Fibroblast of skin of abdomen (primary cell): Measurements from ENCODE around the gene UMODL1.
"Not testable (repeated sequence)": the region's sequence is repeated elsewhere in the genome, so short reads cannot be mapped to it uniquely, and the experiment has no call there.

Experiments used
- DNase-seq: peaks from one replicate; pipeline ENCODE4 v3.0.0-alpha.2; 2013

Gene UMODL1

GRCh38 chr21:42061195-42061985 is 9.7 kb upstream of the UMODL1 start:
- DNase-seq = no peak

DNA sequence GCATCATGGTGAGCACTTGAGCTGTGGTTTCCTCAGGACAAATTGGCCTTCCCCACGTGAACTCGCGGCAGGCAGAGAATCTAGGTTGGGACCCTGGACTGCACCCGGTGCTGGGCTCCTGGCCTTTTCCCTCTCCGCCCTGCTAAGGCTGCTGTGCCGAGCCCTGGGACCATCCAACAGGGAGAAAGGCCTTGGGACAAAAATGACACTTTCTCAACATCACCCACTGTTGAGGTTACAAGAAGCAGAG is 9.2 kb upstream of the UMODL1 start:
- no peak for DNase-seq

- no peak for DNase-seq
These were observed 8.7 kb upstream of the UMODL1 start for GRCh38 chr21:42062236-42063022.

- no peak for DNase-seq
These were observed 7.9 kb upstream of the UMODL1 start for GRCh38 chr21:42063191-42063570.

DNA sequence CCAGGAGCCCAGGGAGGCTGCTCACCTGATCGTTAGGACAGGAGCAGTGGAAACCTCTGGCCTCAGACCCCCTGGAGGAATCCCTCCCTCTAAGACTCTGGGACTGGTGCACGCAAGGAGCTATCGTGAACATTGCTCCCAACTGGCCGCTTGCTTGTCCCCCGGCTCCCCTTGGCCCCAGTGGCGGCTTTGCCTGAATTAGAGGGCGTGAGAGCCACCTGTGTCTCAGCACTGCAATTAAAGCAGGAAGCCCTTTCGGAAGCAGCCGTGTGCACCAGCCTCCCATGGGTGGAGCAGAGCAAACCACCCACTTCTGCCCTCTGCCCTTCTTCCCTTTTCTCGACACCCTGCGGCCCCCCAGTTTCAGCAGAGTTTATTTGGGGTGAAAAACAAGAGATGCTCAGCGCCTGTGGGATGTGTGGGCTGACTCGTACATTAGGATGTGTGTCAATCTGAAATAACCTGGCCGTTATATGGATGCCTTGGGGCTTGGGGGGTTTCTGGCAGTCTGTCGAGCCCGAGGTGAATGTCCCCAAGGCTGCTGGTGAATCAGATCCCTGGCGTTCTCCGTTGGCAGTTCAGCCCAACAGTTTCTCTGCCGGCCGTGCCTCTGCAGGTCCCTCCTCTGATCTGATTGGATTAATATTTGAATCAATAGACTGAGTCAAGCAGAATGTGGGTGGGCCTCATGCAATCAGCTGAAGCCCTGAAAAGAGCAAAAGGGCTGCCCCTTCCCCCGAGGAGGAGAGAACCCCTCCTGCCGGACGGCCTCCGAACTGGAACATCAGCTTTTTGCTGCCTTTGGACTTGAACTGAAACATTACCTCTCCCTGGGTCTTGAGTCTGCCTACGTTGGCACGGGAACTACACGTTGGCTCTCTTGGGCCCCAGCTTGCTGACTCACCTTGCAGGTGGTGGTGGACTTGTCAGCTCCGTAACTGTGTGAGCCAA is 7.3 kb upstream of the UMODL1 start:
- no peak for DNase-seq

DNA sequence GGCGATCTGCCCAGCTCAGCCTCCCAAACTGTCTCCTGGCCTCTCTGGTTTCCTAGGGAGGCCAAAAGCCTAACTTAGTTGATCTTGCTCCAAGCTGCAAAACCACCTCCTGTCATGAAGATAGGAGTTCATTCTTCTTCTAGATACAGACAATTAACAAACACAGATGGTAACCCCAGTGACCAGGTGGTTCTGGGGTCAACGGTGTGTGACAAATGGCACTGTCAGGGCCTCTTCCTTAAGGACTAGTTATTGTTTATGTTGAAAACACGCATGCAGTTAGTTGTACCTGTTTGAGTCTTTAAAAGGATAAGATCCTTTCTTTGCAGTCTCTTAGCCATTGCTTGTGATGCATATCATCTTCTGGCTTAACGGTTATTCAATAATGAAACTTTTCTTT is 4.6 kb upstream of the UMODL1 start:
- no peak for DNase-seq

- DNase-seq = no peak
These were observed 3.4 kb upstream of the UMODL1 start for GRCh38 chr21:42067531-42068255.

- DNase-seq = no peak
These were observed 2.9 kb upstream of the UMODL1 start for GRCh38 chr21:42068256-42068545.

DNA sequence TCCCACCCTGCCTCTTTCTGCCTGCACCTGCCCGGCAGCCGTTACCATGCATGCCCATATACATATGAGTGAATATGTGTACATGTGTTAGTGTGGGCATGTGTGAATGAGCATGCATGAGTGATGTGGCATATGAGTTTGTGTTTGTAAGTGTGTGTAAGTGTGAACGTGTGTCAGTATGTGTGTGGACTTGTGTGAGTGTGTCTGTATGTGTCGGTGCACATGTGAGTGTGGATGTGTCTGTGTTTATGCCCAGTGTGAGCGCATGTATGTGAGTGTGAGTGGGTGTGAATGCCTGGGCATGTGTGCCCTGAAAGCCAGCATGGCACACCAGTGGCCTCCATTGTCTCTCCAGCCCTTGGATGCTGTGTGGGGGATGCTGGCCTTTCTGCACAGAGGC is 2.5 kb upstream of the UMODL1 start:
- DNase-seq = no peak

- no peak for DNase-seq
These were observed 1.8 kb upstream of the UMODL1 start for GRCh38 chr21:42069327-42069726.

GRCh38 chr21:42069843-42070242 is 1.3 kb upstream of the UMODL1 start:
- no peak for DNase-seq

DNA sequence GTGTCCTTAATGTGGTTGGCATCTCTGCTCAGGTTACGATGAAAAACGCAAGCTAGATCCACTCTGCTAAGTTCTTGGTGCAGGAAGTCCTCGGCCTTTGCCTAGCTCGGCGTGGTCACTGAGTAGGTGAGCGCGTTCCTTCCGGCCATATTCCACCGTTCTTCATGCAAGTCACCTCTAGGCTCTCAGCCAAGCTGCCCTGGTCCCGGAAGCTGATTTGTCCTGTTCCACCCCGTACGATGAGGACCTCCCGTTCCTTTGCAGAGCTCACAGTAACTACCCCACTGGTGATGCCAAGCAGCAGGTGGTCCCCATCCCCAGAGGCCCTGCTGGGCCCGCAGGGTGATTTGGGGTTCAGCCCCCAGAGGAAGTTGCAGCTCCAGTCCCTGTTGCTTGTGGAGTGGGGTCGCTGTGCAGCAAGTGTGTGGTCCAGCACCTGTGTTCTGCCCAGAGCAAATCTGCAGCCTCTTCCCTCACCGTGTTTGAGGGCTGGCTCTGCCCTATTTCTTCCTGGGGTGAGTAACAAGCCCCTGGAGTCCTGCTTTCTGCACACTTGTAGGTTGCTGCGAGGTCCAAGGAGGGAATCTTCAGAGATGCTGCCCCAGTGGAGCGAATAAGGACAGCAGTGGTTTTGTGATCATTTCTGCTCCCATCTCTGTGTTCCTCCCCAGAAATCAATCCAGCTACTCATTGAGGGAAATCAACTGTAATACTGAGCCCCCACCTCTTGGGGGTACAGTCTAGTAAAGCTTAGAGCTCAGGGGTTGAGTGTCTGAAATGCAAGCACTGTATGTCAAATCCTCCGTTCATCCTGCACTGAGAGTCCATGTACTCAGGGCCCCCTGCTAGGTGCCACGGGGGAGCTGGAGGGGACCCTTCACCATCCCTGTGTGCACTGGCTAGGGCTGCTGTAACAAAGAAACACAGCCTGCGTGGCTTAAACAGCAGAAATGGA is 2.3 kb downstream of the UMODL1 start:
- no peak for DNase-seq

DNA sequence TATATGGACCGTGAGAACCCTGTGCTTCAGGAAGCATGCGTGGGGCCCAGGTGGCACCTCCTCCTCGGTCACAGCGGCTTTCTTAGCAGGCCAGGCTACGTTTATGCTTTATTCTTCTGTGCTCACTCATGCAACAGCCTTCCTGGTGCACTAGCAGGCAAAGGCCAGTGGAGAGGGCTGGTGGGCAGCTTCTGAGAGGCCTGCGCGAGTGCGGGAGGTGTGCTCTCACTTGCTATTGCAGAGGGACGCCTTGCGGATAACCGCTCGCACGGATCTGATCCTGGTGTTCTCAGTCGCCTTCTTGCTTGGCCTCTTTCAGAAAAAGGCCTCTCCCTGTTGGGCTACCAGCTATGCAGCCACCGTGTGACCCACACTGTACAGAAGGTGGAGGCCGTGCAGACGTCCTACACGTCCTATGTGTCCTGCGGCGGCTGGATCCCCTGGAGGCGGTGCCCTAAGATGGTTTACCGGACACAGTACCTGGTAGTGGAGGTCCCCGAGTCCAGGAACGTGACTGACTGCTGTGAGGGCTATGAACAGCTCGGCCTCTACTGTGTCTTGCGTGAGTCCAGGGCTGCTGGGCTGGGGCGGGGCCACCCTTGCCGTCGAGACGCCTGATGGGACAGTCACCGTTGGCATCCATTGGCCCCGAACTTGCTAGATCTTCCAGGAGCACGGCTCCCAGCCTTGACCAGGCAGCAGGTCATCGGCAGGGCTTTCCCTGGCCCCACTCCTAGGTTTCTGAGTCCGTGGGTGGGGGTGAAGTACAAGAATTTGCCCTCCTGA is 4.8 kb downstream of the UMODL1 start:
- DNase-seq = no peak

GRCh38 chr21:42077685-42078238 is 6.6 kb downstream of the UMODL1 start:
- not testable (repeated sequence) for DNase-seq

DNA sequence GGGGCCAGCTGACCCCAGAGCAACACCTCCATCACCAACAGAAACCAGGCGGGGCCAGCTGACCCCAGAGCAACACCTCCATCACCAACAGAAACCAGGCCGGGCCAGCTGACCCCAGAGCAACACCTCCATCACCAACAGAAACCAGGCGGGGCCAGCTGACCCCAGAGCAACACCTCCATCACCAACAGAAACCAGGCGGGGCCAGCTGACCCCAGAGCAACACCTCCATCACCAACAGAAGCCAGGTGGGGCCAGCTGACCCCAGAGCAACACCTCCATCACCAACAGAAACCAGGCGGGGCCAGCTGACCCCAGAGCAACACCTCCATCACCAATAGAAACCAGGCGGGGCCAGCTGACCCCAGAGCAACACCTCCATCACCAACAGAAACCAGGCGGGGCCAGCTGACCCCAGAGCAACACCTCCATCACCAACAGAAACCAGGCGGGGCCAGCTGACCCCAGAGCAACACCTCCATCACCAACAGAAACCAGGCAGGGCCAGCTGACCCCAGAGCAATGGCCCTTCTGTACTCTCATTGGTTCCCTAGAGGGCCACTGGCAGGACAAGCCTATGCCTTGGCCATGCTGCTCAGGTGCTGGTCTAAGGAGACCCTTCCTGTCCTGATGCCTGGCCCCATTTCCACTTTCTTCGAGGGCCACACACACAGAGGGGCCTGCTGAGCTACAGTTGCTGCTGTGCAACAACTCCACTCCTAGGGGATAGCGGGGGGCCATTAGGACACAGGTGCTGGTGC is 7.3 kb downstream of the UMODL1 start:
- not testable (repeated sequence) for DNase-seq

DNA sequence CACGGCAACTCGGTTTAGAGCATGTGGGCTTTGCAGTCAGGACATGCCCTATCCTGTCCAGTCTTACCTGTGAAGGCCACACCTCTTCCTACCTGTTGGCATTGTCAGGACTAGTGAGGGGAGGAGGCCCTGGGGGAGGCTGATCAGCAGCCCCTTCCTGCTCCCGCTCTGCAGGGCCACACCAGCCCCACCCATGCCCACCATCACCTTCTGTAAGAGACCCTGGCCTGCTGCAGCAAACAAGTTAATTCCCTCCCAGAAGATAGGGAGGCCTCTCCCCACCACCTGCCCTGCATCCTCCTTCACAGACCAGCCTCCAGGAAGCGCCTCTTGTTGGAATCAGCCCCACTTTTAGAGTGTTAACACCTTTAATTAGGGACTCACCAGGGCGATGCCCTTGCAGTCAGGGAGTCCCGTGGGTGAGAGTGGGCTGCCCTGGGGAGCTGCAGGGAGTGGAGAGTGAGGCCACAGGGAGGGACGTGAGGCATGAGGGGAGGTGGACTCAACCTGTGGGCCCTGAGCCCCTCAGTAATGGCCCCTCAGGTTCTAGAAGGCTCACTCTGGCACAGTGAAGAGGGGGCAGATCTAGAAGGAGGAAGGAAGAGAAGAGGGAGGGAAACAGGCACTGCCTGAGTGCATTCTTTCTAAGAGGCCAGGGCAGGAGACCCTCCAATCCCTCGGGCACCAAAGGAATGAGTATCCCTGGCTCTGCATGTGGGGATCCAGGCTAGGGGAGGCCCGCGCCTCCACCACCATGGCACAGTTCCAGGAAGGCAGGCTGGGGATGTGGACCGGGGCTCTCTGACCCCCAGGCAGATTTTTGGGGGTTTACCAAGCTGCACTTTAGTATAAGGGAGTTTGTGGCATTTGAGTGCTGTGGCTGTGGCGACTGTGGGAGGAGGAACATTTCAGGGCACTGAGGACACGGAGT is 8.2 kb downstream of the UMODL1 start:
- no peak for DNase-seq

DNA sequence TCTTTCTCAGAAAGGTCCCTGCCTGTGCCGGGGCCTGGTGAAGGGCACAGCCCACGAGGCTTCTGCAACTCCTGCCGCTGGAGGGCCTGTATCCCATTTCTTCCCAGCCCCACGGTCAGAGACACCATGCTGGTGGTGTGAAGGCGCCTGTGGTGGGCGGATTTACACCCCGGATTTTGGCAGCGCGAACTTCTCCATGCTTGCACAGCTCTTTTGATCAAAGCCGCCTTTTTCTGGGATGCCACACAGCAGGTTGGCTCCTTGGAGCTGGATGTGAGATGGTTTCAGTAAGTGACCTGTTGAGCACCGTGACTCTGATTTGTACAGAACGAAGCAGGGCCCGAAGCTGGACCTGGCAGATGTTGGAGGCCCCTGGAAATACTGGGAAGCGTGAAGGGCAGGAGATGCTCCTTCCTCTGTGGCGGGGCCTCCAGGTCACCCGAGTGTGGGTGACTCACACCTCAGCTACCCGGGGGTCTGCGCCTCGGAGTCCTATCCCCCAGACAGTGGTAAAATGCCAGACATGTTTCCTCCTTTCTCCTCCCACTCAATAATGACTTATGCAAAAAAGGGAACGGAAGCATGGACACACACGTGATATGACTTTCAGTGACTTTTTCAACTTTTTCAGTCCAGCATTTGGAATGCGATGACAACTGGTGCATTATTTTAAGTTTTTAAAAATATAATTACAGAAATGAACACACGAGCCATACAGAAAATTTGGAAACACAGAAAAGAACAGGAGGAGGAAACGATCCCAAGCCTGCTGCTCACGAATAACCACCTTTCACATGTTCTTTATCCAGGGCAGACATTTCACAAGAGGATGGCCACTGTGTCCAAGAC is 9.0 kb downstream of the UMODL1 start:
- peak; percentile 85 for DNase-seq

DNA sequence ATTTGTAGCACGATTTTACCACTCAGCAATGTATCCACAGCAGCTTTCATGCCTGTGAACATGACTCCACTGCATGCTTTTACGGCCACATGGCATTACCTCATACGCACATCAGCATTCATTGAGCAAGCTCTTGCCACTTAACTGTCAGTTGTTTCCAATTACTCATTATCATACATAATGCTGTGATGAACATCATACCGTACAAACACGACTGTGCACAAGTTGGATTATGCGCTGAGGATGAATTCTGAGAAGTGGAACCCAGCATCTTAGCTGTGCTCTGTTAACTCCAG is 9.6 kb downstream of the UMODL1 start:
- peak; percentile 93 for DNase-seq
